ENCODE results near the gene NETO2.

NETO2 gene

GRCh38 chr16:47096297-47096696 lies 47.4 kb downstream of the NETO2 start:
- FAIRE-seq = no peak
- no peak for DNase-seq (ENCODE audit: insufficient read length, low spot score)
- no peak for TF ChIP-seq CTCF (IDR thresholded peaks at IDR 0.05; ENCODE audit: insufficient read depth, missing control alignments)

GRCh38 chr16:47084198-47084597 lies 59.5 kb downstream of the NETO2 start:
- no peak for FAIRE-seq
- TF ChIP-seq CTCF (IDR thresholded peaks at IDR 0.05; ENCODE audit: insufficient read depth, missing control alignments) = no peak
- DNase-seq (ENCODE audit: insufficient read length, low spot score) = no peak

GRCh38 chr16:47082099-47082865 lies 61.5 kb downstream of the NETO2 start:
- FAIRE-seq (no peak), DNase-seq (ENCODE audit: insufficient read length, low spot score) (no peak)
- TF ChIP-seq CTCF (IDR thresholded peaks at IDR 0.05; ENCODE audit: insufficient read depth, missing control alignments) = no peak

GRCh38 chr16:47081115-47081514 lies 62.6 kb downstream of the NETO2 start:
- no peak for TF ChIP-seq CTCF (IDR thresholded peaks at IDR 0.05; ENCODE audit: insufficient read depth, missing control alignments)
- no peak for DNase-seq (ENCODE audit: insufficient read length, low spot score)
- no peak for FAIRE-seq

GRCh38 chr16:47079860-47080259 lies 63.9 kb downstream of the NETO2 start:
- no peak for TF ChIP-seq CTCF (IDR thresholded peaks at IDR 0.05; ENCODE audit: insufficient read depth, missing control alignments)
- DNase-seq (ENCODE audit: insufficient read length, low spot score) = no peak
- FAIRE-seq = no peak

GRCh38 chr16:47073223-47074155 lies 70.3 kb downstream of the NETO2 start:
- DNase-seq (ENCODE audit: insufficient read length, low spot score) = no peak
- no peak for FAIRE-seq
- TF ChIP-seq CTCF (IDR thresholded peaks at IDR 0.05; ENCODE audit: insufficient read depth, missing control alignments) = no peak
